Mesendoderm (in vitro differentiated cells): ENCODE results near the gene LIMA1.

ENCODE experiments used
- DNase-seq: peaks from one replicate; pipeline ENCODE4 v3.0.0; 2013
- H2AK5ac ChIP-seq: 2 replicates; pipeline ENCODE4 v1.6.1; 2013; ENCODE audit warnings: low read length, inconsistent platforms
- H2BK120ac ChIP-seq: 2 replicates; pipeline ENCODE4 v1.6.1; 2013; ENCODE audit warnings: low read depth, mild to moderate bottlenecking, low read length, moderate library complexity, mixed read lengths
- H2BK15ac ChIP-seq: replicated peaks from 2 replicates; pipeline ENCODE4 v1.6.1; 2013; ENCODE audit warnings: low read depth, mild to moderate bottlenecking, moderate library complexity
- H2BK5ac ChIP-seq: 2 replicates; pipeline ENCODE4 v1.6.1; 2013; ENCODE audit warnings: low read length, inconsistent platforms
- H3K18ac ChIP-seq: 2 replicates; pipeline ENCODE4 v1.6.1; 2013; ENCODE audit warnings: mild to moderate bottlenecking, low read length, mixed read lengths
- H3K23ac ChIP-seq: one replicate; pipeline ENCODE4 v1.6.1; 2013; ENCODE audit warnings: low read length
- H3K27ac ChIP-seq: 2 replicates; pipeline ENCODE4 v1.5.1; 2013; ENCODE audit warnings: low read depth, mild to moderate bottlenecking, inconsistent platforms, low read length, moderate library complexity
- H3K27me3 ChIP-seq: 2 replicates; pipeline ENCODE4 v1.6.1; 2013; ENCODE audit warnings: low read length, control low read depth, mild to moderate bottlenecking, inconsistent platforms; ENCODE audit not compliant: insufficient read depth, poor library complexity
- H3K36me3 ChIP-seq: 2 replicates; pipeline ENCODE4 v1.6.1; 2013; ENCODE audit warnings: low read length, inconsistent platforms; ENCODE audit not compliant: control insufficient read depth, insufficient read depth
- H3K4ac ChIP-seq: one replicate; pipeline ENCODE4 v1.6.1; 2013; ENCODE audit warnings: low read depth, mild to moderate bottlenecking, low read length, moderate library complexity
- H3K4me1 ChIP-seq: 2 replicates; pipeline ENCODE4 v1.6.1; 2013; ENCODE audit warnings: low read depth, low read length, inconsistent platforms; ENCODE audit not compliant: control insufficient read depth
- H3K4me2 ChIP-seq: 2 replicates; pipeline ENCODE4 v1.6.1; 2013; ENCODE audit warnings: low read length
- H3K4me3 ChIP-seq: 2 replicates; pipeline ENCODE4 v1.5.1; 2013; ENCODE audit warnings: mild to moderate bottlenecking, low read length
- H3K56ac ChIP-seq: one replicate; pipeline ENCODE4 v1.6.1; 2013; ENCODE audit warnings: low read length
- H3K79me1 ChIP-seq: 2 replicates; pipeline ENCODE4 v1.6.1; 2013; ENCODE audit warnings: low read length, inconsistent platforms
- H3K79me2 ChIP-seq: 2 replicates; pipeline ENCODE4 v1.6.1; 2013; ENCODE audit warnings: mild to moderate bottlenecking, low read length; ENCODE audit not compliant: control insufficient read depth, insufficient read depth
- H3K9ac ChIP-seq: 2 replicates; pipeline ENCODE4 v1.6.1; 2013; ENCODE audit warnings: low read length, inconsistent platforms
- H4K5ac ChIP-seq: one replicate; pipeline ENCODE4 v1.6.1; 2013; ENCODE audit warnings: low read length
- H4K8ac ChIP-seq: one replicate; pipeline ENCODE4 v1.6.1; 2013; ENCODE audit warnings: low read depth, mild to moderate bottlenecking, control low read depth, low read length, moderate library complexity
- WGBS: extraction: QIAGEN DNeasy Blood & Tissue Kit; methylation state at CpG from one replicate; pipeline ENCODE4 v1.1.7; 2013; ENCODE audit warnings: low lambda C conversion rate, missing lambda C conversion rate; ENCODE audit not compliant: insufficient coverage; ENCODE audit errors: extremely low coverage; 5-methylcytosine and 5-hydroxymethylcytosine counted together

The LIMA1 gene

GRCh38 chr12:50192908-50193307, 90.4 kb downstream of the LIMA1 start:
- H3K9ac ChIP-seq, result no peak overlapping the region
- no peak overlapping the region for H2BK15ac ChIP-seq
- no peak overlapping the region for H3K4me2 ChIP-seq
- no CpG with 5 or more reads among the region's 5 CpGs for WGBS
- no peak overlapping the region for H2BK120ac ChIP-seq
- no peaks in the 10 kb centered on the region for H3K4me1 ChIP-seq
- H2AK5ac ChIP-seq, result no peak overlapping the region
- DNase-seq, result no peak
- H3K36me3 ChIP-seq, result no peaks in the 10 kb centered on the region
- H3K23ac ChIP-seq, result no peak overlapping the region
- H3K56ac ChIP-seq, result no peak overlapping the region
- no peak overlapping the region for H4K8ac ChIP-seq
- H3K4me3 ChIP-seq, result no peak overlapping the region
- no peaks in the 10 kb centered on the region for H3K27me3 ChIP-seq
- H2BK5ac ChIP-seq, result no peak overlapping the region
- no peak overlapping the region for H3K18ac ChIP-seq
- H3K79me2 ChIP-seq, result no peaks in the 10 kb centered on the region
- no peak overlapping the region for H3K4ac ChIP-seq
- no peaks in the 10 kb centered on the region for H3K79me1 ChIP-seq
- H3K27ac ChIP-seq, result no peak overlapping the region
- no peak overlapping the region for H4K5ac ChIP-seq

GRCh38 chr12:50192236-50192635, 91.1 kb downstream of the LIMA1 start:
- no peak overlapping the region for H2BK5ac ChIP-seq
- H3K79me2 ChIP-seq, result no peaks in the 10 kb centered on the region
- peaks cover 2% of the 10 kb centered on the region for H3K79me1 ChIP-seq
- H3K23ac ChIP-seq, result no peak overlapping the region
- WGBS, result no CpG with 5 or more reads among the region's 4 CpGs
- DNase-seq, result no peak
- no peak overlapping the region for H2BK15ac ChIP-seq
- H3K4me1 ChIP-seq, result no peaks in the 10 kb centered on the region
- no peak overlapping the region for H3K4ac ChIP-seq
- H3K4me2 ChIP-seq, result no peak overlapping the region
- no peak overlapping the region for H2AK5ac ChIP-seq
- no peak overlapping the region for H3K18ac ChIP-seq
- H3K27me3 ChIP-seq, result no peaks in the 10 kb centered on the region
- H3K56ac ChIP-seq, result no peak overlapping the region
- no peak overlapping the region for H3K9ac ChIP-seq
- H2BK120ac ChIP-seq, result no peak overlapping the region
- no peak overlapping the region for H4K5ac ChIP-seq
- no peak overlapping the region for H3K27ac ChIP-seq
- H4K8ac ChIP-seq, result no peak overlapping the region
- H3K4me3 ChIP-seq, result no peak overlapping the region
- H3K36me3 ChIP-seq, result no peaks in the 10 kb centered on the region

DNA sequence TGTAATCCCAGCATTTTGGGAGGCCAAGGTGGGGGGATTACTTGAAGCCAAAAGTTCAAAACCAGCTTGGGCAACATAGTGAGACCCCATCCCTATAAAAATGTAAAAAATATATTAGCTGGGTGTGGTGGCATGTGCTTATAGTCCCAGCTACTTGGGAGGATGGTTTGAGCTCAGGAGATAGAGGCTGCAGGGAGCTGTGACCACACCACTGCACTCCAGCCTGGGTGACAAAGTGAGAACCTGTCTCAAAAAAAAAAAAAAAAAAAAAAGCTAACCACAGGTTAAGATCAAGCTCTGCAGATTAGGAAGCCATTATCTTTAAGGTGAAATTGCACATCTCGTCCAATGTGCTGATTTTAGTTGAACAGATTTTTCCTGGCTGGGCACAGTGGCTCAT, 92.5 kb downstream of the LIMA1 start:
- Histone ChIP-seq H3K27ac (no peak overlapping the region), H2BK5ac (no peak overlapping the region), H3K4me2 (no peak overlapping the region), H2BK120ac (no peak overlapping the region), H2AK5ac (no peak overlapping the region), H4K8ac (no peak overlapping the region), H3K23ac (no peak overlapping the region), H3K27me3 (no peaks in the 10 kb centered on the region), H3K79me2 (no peaks in the 10 kb centered on the region), H3K56ac (no peak overlapping the region), H3K4ac (no peak overlapping the region), H3K4me3 (no peak overlapping the region), H3K36me3 (no peaks in the 10 kb centered on the region), H3K9ac (no peak overlapping the region), H4K5ac (no peak overlapping the region), H3K4me1 (no peaks in the 10 kb centered on the region), H3K18ac (no peak overlapping the region), H2BK15ac (no peak overlapping the region), H3K79me1 (peaks cover 2% of the 10 kb centered on the region)
- no peak for DNase-seq
- WGBS, result no CpG with 5 or more reads among the region's 1 CpG

DNA sequence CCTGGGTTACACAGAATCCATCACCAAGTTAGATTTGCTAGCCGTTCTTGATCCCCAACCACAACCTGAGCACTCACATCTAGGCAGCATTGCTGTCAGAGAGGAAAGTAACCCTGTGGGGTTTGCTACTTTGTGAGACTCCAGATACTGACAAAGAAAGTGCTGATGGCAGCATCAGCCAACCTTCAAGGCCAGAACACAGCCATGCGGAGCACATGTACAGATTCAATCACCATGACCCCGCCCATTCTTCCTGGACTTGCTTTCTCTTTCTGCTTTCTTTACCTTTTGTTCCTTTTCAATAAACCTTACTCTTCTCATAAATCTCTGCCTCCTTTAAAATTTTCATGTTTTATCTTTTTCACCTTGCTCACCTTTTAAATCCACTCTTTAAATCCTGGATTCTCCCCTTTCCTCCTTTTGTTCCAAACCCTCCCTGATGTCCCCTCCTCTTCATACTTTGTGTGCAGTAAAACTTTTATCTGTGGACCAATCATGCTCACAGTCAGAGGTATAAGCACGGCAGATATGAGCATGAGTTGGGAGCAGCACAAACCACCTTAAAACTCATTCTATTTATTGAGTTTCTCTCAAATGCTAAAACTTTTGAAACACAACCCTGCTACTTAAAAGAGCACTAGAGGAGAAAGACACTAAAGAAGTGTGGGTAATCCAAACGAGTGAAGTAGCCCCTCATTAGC, 94.3 kb downstream of the LIMA1 start:
- Histone ChIP-seq H2AK5ac (no peak overlapping the region), H3K23ac (no peak overlapping the region), H3K4me1 (no peaks in the 10 kb centered on the region), H2BK15ac (no peak overlapping the region), H2BK5ac (no peak overlapping the region), H3K27me3 (no peaks in the 10 kb centered on the region), H3K36me3 (no peaks in the 10 kb centered on the region), H4K8ac (no peak overlapping the region), H4K5ac (no peak overlapping the region), H2BK120ac (no peak overlapping the region), H3K79me1 (peaks cover 2% of the 10 kb centered on the region), H3K9ac (no peak overlapping the region), H3K79me2 (no peaks in the 10 kb centered on the region), H3K18ac (no peak overlapping the region), H3K4me3 (no peak overlapping the region), H3K56ac (no peak overlapping the region), H3K27ac (no peak overlapping the region), H3K4ac (no peak overlapping the region), H3K4me2 (no peak overlapping the region)
- WGBS, result no CpG with 5 or more reads among the region's 5 CpGs
- DNase-seq, result no peak

- no peak for DNase-seq
- no peak overlapping the region for H3K27ac ChIP-seq
- no peak overlapping the region for H3K23ac ChIP-seq
- H3K9ac ChIP-seq, result no peak overlapping the region
- no peaks in the 10 kb centered on the region for H3K36me3 ChIP-seq
- WGBS, result no CpG with 5 or more reads among the region's 4 CpGs
- no peaks in the 10 kb centered on the region for H3K4me1 ChIP-seq
- H2BK15ac ChIP-seq, result no peak overlapping the region
- H2BK5ac ChIP-seq, result no peak overlapping the region
- no peak overlapping the region for H3K4ac ChIP-seq
- no peak overlapping the region for H3K18ac ChIP-seq
- H3K4me2 ChIP-seq, result no peak overlapping the region
- H3K27me3 ChIP-seq, result no peaks in the 10 kb centered on the region
- H3K79me2 ChIP-seq, result no peaks in the 10 kb centered on the region
- no peak overlapping the region for H4K8ac ChIP-seq
- H3K79me1 ChIP-seq, result peaks cover 2% of the 10 kb centered on the region
- no peak overlapping the region for H2BK120ac ChIP-seq
- H3K56ac ChIP-seq, result no peak overlapping the region
- H2AK5ac ChIP-seq, result no peak overlapping the region
- H3K4me3 ChIP-seq, result no peak overlapping the region
- no peak overlapping the region for H4K5ac ChIP-seq
Measured at GRCh38 chr12:50188241-50188781, 95.0 kb downstream of the LIMA1 start.
